Measurements from ENCODE around the gene ZBTB20.
A peak's percentile ranks its signal among the peaks of the same experiment; 100 is the strongest.

ZBTB20 gene

GRCh38 chr3:114333180-114333922 lies 813.7 kb downstream of the ZBTB20 start:
- H3K4me3 ChIP-seq (ENCODE audit: control insufficient read depth, low read depth, low read length), result no peak overlapping the region
- no peak for TF ChIP-seq CTCF (IDR thresholded peaks at IDR 0.05; ENCODE audit: control insufficient read depth, insufficient read depth, low read depth, low read length, missing control alignments)
- peak; percentile 47 for DNase-seq (ENCODE audit: low read depth)

GRCh38 chr3:114332342-114333179 lies 814.5 kb downstream of the ZBTB20 start:
- DNase-seq (ENCODE audit: low read depth), result no peak
- TF ChIP-seq CTCF (IDR thresholded peaks at IDR 0.05; ENCODE audit: control insufficient read depth, insufficient read depth, low read depth, low read length, missing control alignments), result no peak
- H3K4me3 ChIP-seq (ENCODE audit: control insufficient read depth, low read depth, low read length), result no peak overlapping the region

- no peak overlapping the region for H3K4me3 ChIP-seq (ENCODE audit: control insufficient read depth, low read depth, low read length)
- no peak for TF ChIP-seq CTCF (IDR thresholded peaks at IDR 0.05; ENCODE audit: control insufficient read depth, insufficient read depth, low read depth, low read length, missing control alignments)
- DNase-seq (ENCODE audit: low read depth), result no peak
These were observed 815.4 kb downstream of the ZBTB20 start for GRCh38 chr3:114331710-114332109.

- no peak overlapping the region for H3K4me3 ChIP-seq (ENCODE audit: control insufficient read depth, low read depth, low read length)
- no peak for TF ChIP-seq CTCF (IDR thresholded peaks at IDR 0.05; ENCODE audit: control insufficient read depth, insufficient read depth, low read depth, low read length, missing control alignments)
- DNase-seq (ENCODE audit: low read depth), result no peak
These were observed 816.1 kb downstream of the ZBTB20 start for GRCh38 chr3:114331007-114331406.

GRCh38 chr3:114329823-114330222 lies 817.3 kb downstream of the ZBTB20 start:
- TF ChIP-seq CTCF (IDR thresholded peaks at IDR 0.05; ENCODE audit: control insufficient read depth, insufficient read depth, low read depth, low read length, missing control alignments), result no peak
- no peak for DNase-seq (ENCODE audit: low read depth)
- H3K4me3 ChIP-seq (ENCODE audit: control insufficient read depth, low read depth, low read length), result no peak overlapping the region

- DNase-seq (ENCODE audit: low read depth), result no peak
- TF ChIP-seq CTCF (IDR thresholded peaks at IDR 0.05; ENCODE audit: control insufficient read depth, insufficient read depth, low read depth, low read length, missing control alignments), result no peak
These were observed 818.7 kb downstream of the ZBTB20 start for GRCh38 chr3:114328345-114328744.

More at GRCh38 chr3:114328345-114328744, 818.7 kb downstream of the ZBTB20 start:
- H3K4me3 ChIP-seq (ENCODE audit: control insufficient read depth, low read depth, low read length), result no peak overlapping the region
